Liver (tissue), 9 donors: ENCODE results near the gene NOC2L. TPM values are rescaled to one million over a fixed set of nuclear protein-coding genes. Genes with fewer than 3 reads are reported as not detected.
"Not testable (repeated sequence)": the region's sequence is repeated elsewhere in the genome, so short reads cannot be mapped to it uniquely, and the experiment has no call there.

Source experiments
- DNase-seq: peaks from one replicate; pipeline ENCODE4 v3.0.0-alpha.2; 2017; ENCODE audit warnings: low spot score
- H3K27ac ChIP-seq, 2 donors: one replicate each; pipeline ENCODE4 v1.7.0; 2013; ENCODE audit warnings: inconsistent platforms in 2 of 2, low read length in 2 of 2, control low read depth in 1 of 2, low read depth in 1 of 2, mild to moderate bottlenecking in 1 of 2
- H3K27me3 ChIP-seq, 4 donors: one replicate each; pipeline versions ENCODE4 v1.6.1 to v1.7.0; 2013; ENCODE audit warnings: low read length in 3 of 4, inconsistent platforms in 1 of 4, mild to moderate bottlenecking in 1 of 4, moderate library complexity in 1 of 4; ENCODE audit not compliant: control insufficient read depth in 4 of 4, insufficient read depth in 4 of 4
- H3K36me3 ChIP-seq, 4 donors: one replicate each; pipeline versions ENCODE4 v1.6.1 to v1.7.0; 2013; ENCODE audit warnings: low read length in 3 of 4, mild to moderate bottlenecking in 3 of 4, low read depth in 1 of 4, moderate library complexity in 1 of 4; ENCODE audit not compliant: control insufficient read depth in 4 of 4, insufficient read depth in 3 of 4
- H3K4me1 ChIP-seq, 4 donors: one replicate each; pipeline versions ENCODE4 v1.6.1 to v1.7.0; 2013; ENCODE audit warnings: low read length in 3 of 4, mild to moderate bottlenecking in 3 of 4, moderate library complexity in 1 of 4; ENCODE audit not compliant: control insufficient read depth in 4 of 4, insufficient read depth in 4 of 4
- H3K4me3 ChIP-seq, 3 donors: one replicate each; pipeline versions ENCODE4 v1.6.1 to v1.7.0; 2013; ENCODE audit warnings: low read length in 3 of 3, control low read depth in 1 of 3, low read depth in 1 of 3, mild to moderate bottlenecking in 1 of 3
- H3K9ac ChIP-seq, 2 donors: one replicate each; pipeline ENCODE4 v1.7.0; 2013; ENCODE audit warnings: low read length in 2 of 2, mild to moderate bottlenecking in 2 of 2, moderate library complexity in 2 of 2, control low read depth in 1 of 2, low read depth in 1 of 2
- H3K9me3 ChIP-seq, 4 donors: one replicate each; pipeline versions ENCODE4 v1.6.1 to v1.7.0; 2013; ENCODE audit warnings: low read length in 3 of 4; ENCODE audit not compliant: control insufficient read depth in 4 of 4
- CTCF ChIP-seq: fragments of 150-350 bp; IDR thresholded peaks from 2 replicates; pipeline ENCODE4 v1.5.1; 2017; ENCODE audit warnings: improper control_type of control experiment, low read depth, low read length; ENCODE audit not compliant: missing input control
- EGR1 ChIP-seq, 2 donors: IDR thresholded peaks; 2 replicates each; pipeline ENCODE4 v1.6.1; 2016 to 2018; ENCODE audit warnings: antibody characterized with exemption in 2 of 2, low read depth in 2 of 2
- FOXA1 ChIP-seq: IDR thresholded peaks from 2 replicates; pipeline ENCODE4 v1.6.1; 2016; ENCODE audit warnings: antibody characterized with exemption
- GABPA ChIP-seq, 2 donors: IDR thresholded peaks in 1 of 2; conservative IDR thresholded peaks in 1 of 2; 2 replicates each; pipeline ENCODE4 v1.6.1; 2016; ENCODE audit warnings: antibody characterized with exemption in 2 of 2, mild to moderate bottlenecking in 1 of 2, moderate library complexity in 1 of 2
- HNF4A ChIP-seq, 2 donors: conservative IDR thresholded peaks; 2 replicates each; pipeline ENCODE4 v1.6.1; 2016; ENCODE audit warnings: antibody characterized with exemption in 2 of 2, mild to moderate bottlenecking in 2 of 2
- HNF4G ChIP-seq: IDR thresholded peaks from 2 replicates; pipeline ENCODE4 v1.6.1; 2016; ENCODE audit warnings: antibody characterized with exemption
- MAX ChIP-seq: IDR thresholded peaks from 2 replicates; pipeline ENCODE4 v1.6.1; 2016; ENCODE audit warnings: antibody characterized with exemption
- NR2F2 ChIP-seq: IDR thresholded peaks from 2 replicates; pipeline ENCODE4 v1.6.1; 2016; ENCODE audit warnings: antibody characterized with exemption
- RAD21 ChIP-seq, 2 donors: IDR thresholded peaks; 2 replicates each; pipeline ENCODE4 v1.6.1; 2016; ENCODE audit warnings: antibody characterized with exemption in 2 of 2, mild to moderate bottlenecking in 2 of 2
- REST ChIP-seq: IDR thresholded peaks from 2 replicates; pipeline ENCODE4 v1.6.1; 2016; ENCODE audit warnings: antibody characterized with exemption, mild to moderate bottlenecking
- RXRA ChIP-seq, 2 donors: IDR thresholded peaks; 2 replicates each; pipeline ENCODE4 v1.6.1; 2017 to 2018; ENCODE audit warnings: antibody characterized with exemption in 2 of 2, mild to moderate bottlenecking in 1 of 2
- TAF1 ChIP-seq: conservative IDR thresholded peaks from 2 replicates; pipeline ENCODE4 v1.6.1; 2016; ENCODE audit warnings: antibody characterized with exemption, mild to moderate bottlenecking
- WGBS: extraction: QIAGEN DNeasy Blood & Tissue Kit; methylation state at CpG from one replicate; pipeline ENCODE4 v1.1.7; 2013; 5-methylcytosine and 5-hydroxymethylcytosine counted together
- polyA plus RNA-seq, 2 donors: library from polyadenylated mRNA; stranded (reverse) in 1 of 2; unstranded in 1 of 2; fragments of 200-250 nt in 1 of 2; fragments of >200 nt in 1 of 2; fragmentation: Nextera tagmentation in 1 of 2; extraction: Ambion mirVana in 1 of 2; gene quantifications; one replicate each; pipeline versions ENCODE4 v1.2.1 to v1.2.3, GENCODE V29; 2013 to 2015
- total RNA-seq, 2 donors: library from RNA; depleted of rRNA; stranded (reverse); fragments of >200 nt; gene quantifications; one replicate each; pipeline ENCODE4 v1.2.3, GENCODE V29; 2014
- donor health status: healthy.
- donor health status: healthy.
- donor health status: healthy.
- donor health status: healthy.
- donor health status: healthy.

Gene NOC2L
- total and polyA plus RNA-seq, 4 donors = 17.1 to 34.5 (median 30.0) TPM

GRCh38 chr1:901108-901859 lies 57.8 kb downstream of the NOC2L start:
- no peaks in the 10 kb centered on the region for H3K36me3 ChIP-seq
- no peak overlapping the region for H3K27ac ChIP-seq
- no peak for TF ChIP-seq FOXA1
- no peak for TF ChIP-seq GABPA (IDR thresholded peaks at IDR 0.05 in 1 of 2, conservative IDR thresholded peaks at IDR 0.05 in 1 of 2)
- peaks cover 0 to 3% (median 0%) of the 10 kb centered on the region in 4 donors for H3K27me3 ChIP-seq
- H3K9ac ChIP-seq = no peak overlapping the region
- no peak for DNase-seq
- H3K4me3 ChIP-seq = no peak overlapping the region
- 79% methylated on average over 18 of the region's 18 CpGs for WGBS
- peaks cover 0 to 3% (median 2%) of the 10 kb centered on the region in 4 donors for H3K4me1 ChIP-seq
- no peaks in the 10 kb centered on the region for H3K9me3 ChIP-seq

- DNase-seq = no peak
- Histone ChIP-seq H3K27me3 (peaks cover 0 to 3% (median 0%) of the 10 kb centered on the region in 4 donors), H3K27ac (no peak overlapping the region), H3K4me1 (peaks cover 0 to 2% (median 0%) of the 10 kb centered on the region in 4 donors), H3K4me3 (no peak overlapping the region), H3K9ac (no peak overlapping the region), H3K9me3 (no peaks in the 10 kb centered on the region), H3K36me3 (no peaks in the 10 kb centered on the region)
- 83% methylated on average over 8 of the region's 8 CpGs for WGBS
- no peak for TF ChIP-seq FOXA1
- TF ChIP-seq NR2F2 = no peak
- TF ChIP-seq REST = no peak
- TF ChIP-seq HNF4G = no peak
- no peak for TF ChIP-seq TAF1
- no peak for TF ChIP-seq HNF4A (conservative IDR thresholded peaks at IDR 0.05)
Observed at GRCh38 chr1:899636-900317, 59.3 kb downstream of the NOC2L start.

GRCh38 chr1:897951-898350 lies 61.1 kb downstream of the NOC2L start:
- H3K9me3 ChIP-seq, H3K4me3 ChIP-seq, H3K9ac ChIP-seq, H3K27ac ChIP-seq, DNase-seq, H3K27me3 ChIP-seq, H3K36me3 ChIP-seq, H3K4me1 ChIP-seq: not testable (repeated sequence)
- WGBS = 74% methylated on average over 17 of the region's 17 CpGs

- 62% methylated on average over 8 of the region's 8 CpGs for WGBS
- Histone ChIP-seq H3K9me3 (no peaks in the 10 kb centered on the region), H3K27me3 (peaks cover 0 to 3% (median 0%) of the 10 kb centered on the region in 4 donors), H3K4me3 (no peak overlapping the region), H3K9ac (no peak overlapping the region), H3K27ac (no peak overlapping the region), H3K36me3 (no peaks in the 10 kb centered on the region), H3K4me1 (no peaks in the 10 kb centered on the region)
- no peak for DNase-seq
- TF ChIP-seq MAX (no peak), GABPA (IDR thresholded peaks at IDR 0.05 in 1 of 2, conservative IDR thresholded peaks at IDR 0.05 in 1 of 2) (no peak), RAD21 (IDR thresholded peaks at IDR 0.05) (no peak), REST (no peak), RXRA (IDR thresholded peaks at IDR 0.05) (no peak), CTCF (no peak), EGR1 (IDR thresholded peaks at IDR 0.05; ENCODE audit: low read depth in 2 of 2) (no peak)
Observed at GRCh38 chr1:897226-897625, 61.8 kb downstream of the NOC2L start.
